Inferior parietal cortex (tissue), 1 donor: Measurements from ENCODE around the gene HTR3C.
"Not testable (repeated sequence)": the region's sequence is repeated elsewhere in the genome, so short reads cannot be mapped to it uniquely, and the experiment has no call there.

ENCODE experiments used
- DNase-seq: peaks from one replicate; pipeline ENCODE4 v3.0.0-alpha.2; 2016; ENCODE audit errors: extremely low spot score

HTR3C gene

DNA sequence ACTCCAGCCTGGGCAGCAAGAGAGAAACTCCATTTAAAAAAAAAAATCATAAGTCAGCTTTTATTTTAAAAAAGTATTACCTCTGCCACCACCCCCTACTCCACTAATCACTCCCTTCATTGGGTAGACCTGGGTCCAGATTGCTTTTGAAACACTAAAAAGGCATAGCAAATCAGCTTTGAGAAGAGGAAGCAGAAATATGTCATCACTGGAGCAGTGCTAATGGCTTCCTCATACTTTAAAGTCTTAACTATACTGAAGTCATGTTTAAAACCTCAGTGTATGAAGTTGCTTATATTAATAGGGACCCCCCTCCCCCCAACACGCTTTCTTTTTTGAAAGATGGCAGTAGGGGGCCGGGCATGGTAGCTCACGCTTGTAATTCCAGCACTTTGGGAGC, 22.3 kb upstream of the HTR3C start:
- DNase-seq = no peak

DNA sequence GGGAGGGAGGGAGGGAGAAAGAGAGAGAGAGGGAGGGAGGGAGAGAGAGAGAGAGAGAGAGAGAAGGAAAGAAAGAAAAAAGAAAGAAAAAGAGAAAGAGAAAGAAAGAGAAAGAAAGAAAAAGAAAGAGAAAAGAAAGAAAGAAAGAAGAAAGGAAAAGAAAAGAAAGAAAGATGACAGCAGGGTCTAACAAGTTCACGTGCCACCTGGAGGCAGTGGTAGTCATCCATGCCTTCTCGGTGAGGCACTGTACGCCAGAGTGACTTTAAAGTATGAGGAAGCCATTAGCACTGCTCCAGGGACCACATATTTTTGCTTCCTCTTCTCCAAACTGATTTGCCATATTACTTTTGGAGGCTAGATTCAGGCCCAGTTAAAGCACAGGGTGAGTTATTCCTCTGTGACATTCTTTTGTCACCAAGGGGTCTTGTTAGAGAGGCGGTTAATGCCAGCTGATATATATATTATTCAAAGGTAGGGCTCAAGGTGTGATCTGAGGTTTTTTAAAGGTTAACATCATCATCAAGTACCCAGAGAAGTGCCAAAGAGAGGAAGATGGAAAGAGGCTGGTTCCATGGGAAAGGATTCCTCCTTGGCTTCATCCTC, 21.6 kb upstream of the HTR3C start, which contains the start of gene HTR3D:
TSS of gene HTR3D (plus strand) at position 556 of the 606 bp plus-strand sequence. CDS start at position 556, 0 bp downstream.
- DNase-seq = no peak

DNA sequence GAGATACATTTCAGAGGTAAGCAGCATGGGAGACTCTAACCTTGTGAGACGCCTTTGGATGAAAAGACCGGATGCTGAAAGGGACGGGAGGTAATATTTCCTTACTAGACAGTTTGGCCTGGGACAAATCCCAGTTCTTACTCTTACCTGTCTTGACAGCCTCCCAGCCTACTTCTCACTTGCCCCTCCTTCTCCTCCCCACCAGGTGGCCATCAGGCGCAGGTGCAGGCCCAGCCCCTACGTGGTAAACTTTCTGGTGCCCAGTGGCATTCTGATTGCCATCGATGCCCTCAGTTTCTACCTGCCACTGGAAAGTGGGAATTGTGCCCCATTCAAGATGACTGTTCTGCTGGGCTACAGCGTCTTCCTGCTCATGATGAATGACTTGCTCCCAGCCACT, 15.0 kb upstream of the HTR3C start:
- no peak for DNase-seq

DNA sequence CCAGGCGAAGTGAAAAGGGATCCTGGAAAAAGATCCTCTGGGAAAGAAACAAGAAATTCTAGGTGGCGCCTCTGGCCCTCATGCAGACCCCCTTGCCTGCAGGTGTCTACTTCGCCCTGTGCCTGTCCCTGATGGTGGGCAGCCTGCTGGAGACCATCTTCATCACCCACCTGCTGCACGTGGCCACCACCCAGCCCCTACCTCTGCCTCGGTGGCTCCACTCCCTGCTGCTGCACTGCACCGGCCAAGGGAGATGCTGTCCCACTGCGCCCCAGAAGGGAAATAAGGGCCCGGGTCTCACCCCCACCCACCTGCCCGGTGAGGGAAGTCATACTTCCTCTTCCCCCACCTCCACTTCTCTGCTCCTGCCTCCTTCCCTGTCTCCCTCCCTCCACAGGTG, 14.5 kb upstream of the HTR3C start:
- DNase-seq = not testable (repeated sequence)

DNA sequence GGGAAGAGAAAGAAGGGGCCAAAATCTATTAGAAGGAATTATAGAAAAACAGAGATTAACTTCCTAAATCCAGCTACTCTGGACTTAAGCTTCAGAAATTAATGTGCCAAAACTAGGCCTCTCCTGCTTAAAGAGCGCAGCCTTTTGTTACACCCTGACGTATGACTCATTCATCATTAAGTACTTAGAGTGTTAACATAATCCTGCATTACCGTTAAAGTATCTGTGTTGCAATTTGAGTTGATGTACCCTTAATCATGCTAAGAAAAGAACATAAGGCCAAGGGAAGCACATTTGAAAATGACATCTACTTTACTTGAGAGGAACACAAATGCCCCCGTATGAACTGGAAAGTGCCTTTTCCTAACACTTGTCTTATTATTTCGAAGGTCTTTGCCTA, 13.4 kb upstream of the HTR3C start:
- DNase-seq = no peak

DNA sequence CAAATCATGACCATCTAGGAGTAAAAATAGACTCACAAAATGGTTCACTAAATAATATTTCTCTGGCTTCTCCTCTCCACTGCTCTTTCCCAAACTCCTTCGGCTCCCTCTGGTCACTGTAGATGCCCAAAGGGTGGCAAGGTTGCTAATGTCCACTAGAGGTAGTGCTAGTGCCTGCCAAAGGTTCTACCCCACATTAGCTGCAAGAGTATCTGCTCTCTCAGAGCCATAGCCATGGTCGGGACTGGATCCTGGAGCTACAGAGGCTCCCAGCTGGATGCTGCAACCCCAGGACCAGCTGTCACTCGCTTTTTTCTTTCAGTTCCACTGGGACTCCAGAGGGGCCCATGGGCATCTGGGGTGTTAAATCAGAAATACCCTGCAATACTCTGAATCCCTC, 12.8 kb upstream of the HTR3C start:
- no peak for DNase-seq

DNA sequence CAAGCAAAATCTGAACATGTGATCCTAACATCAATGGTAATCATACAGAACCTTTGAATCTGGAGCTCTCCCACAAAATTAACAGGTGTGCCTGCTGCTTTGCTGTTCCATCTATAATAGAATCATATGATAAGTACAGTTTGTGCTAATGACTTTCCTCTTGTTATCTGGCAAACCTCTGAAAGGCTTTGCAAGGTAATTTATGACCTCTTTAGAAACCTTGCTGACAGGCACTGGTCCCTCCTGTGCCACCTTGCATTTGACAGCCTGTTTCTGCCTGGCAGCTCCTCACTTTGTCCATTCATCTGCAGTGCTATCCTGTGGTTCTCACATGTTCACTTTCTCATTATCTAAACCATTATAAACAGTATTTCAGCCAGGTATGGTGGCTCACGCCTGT, 10.2 kb upstream of the HTR3C start:
- DNase-seq = no peak

DNA sequence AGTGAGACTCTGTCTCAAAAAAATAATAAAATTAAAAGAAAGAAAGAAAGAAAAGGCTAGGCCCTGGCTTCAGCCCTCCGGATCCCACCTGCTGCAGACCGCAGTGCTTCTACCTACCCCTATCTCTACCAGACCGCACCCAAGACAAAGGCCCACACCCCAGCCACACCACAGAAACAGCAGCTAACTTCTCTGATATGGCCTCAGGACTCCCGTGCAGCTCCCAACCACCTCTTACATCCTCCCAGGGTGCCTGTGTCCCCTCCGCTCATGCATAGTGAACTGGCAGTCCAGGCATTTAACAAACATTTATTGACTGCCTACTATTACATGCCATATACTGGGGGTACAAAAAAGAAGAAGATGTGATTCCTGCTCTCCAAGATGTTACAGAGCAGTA, 6.9 kb upstream of the HTR3C start:
- no peak for DNase-seq

DNA sequence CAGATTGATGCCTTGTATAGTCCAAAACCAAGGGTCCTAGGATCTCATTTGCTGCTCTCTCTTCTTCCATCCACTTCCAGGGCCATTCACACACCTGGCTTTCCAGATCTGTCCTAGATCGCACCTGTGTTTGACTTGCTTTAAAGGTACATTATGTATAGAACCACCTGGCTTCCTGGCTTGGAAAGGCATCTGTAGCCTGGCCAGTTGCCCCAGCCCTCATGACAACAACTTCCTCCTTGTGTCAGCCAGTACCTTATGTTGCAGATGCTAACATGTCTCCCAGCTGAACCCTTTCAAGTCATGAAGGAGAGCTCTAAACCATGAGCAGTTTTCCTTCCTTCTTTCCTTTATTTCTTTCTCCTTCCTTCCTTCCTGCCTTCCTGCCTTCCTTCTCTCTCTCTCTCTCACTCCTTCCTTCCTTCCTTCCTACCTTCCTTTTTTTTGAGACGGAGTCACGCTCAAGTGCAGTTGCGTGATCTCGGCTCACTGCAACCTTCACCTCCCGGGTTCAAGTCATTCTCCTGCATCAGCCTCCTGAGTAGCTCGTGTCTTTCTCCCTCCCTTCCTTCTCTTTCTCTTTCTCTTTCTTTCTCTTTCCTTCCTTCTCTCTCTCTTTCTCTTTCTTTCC, 2.5 kb upstream of the HTR3C start:
- no peak for DNase-seq

DNA sequence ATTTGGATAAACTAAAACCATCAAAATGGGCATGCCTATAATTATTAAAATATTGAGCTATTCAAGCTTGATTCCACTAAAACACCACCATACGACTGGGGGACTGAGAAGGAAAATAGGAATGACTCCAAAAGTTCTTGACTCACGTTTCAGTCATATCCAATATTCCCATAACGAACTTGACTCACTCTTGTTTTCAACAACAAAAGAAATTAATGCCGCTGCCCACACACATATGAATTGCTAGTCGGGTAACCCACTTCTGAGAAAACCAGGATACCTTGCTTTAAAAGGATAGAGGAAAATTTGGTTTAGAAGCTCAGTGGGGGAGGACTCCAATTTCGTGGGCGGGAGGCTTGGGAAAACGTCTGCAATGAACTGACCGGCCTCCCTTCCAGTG, 5.2 kb downstream of the HTR3C start:
- no peak for DNase-seq

DNA sequence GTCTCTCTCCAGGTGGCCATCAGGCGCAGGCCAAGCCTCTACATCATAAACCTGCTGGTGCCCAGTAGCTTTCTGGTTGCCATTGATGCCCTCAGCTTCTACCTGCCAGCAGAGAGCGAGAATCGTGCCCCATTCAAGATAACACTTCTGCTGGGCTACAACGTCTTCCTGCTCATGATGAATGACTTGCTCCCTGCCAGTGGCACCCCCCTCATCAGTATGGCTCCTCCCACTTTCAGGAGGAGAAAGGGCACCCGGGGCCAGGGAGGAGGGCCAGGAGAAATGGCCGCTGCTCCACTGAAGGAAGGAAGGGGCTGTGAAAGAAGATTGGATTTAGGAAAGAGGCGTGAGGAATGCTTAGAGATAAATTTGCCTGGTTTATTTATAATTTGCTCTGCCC, 6.6 kb downstream of the HTR3C start:
- no peak for DNase-seq

DNA sequence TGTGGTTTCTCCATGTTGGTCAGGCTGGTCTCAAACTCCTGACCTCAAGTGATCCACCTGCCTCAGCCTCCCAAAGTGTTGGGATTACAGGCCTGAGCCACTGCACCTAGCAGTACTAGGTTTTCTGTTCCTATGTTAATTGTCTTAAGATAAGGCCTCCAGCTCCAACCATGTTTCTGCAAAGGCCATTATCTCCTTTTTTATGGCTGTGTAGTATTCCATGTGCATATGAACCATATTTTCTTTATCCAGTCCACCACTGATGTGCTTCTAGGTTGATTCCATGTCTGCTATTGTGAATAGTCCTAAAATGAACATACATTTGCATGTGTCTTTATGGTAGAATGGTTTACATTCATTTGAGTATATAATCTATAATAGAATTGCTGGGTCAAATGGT, 9.8 kb downstream of the HTR3C start:
- no peak for DNase-seq

DNA sequence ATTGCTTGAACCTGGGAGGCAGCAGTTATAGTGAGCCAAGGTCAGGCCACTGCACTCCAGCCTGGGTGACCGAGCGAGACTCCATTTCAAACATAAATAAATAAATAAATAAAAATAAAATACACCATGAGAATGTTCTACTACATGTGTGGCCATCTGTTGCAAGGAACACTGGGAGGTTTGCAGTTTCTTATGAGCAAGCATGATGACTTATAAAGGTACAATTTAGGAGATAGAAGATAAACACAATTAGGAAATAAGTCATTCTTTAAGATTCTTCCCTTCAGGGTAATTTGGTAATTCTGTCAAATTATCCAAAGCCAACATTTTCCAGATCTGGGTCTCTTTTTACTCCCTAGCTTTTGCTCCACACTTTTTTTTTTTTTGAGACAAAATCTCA, 13.4 kb downstream of the HTR3C start:
- no peak for DNase-seq

DNA sequence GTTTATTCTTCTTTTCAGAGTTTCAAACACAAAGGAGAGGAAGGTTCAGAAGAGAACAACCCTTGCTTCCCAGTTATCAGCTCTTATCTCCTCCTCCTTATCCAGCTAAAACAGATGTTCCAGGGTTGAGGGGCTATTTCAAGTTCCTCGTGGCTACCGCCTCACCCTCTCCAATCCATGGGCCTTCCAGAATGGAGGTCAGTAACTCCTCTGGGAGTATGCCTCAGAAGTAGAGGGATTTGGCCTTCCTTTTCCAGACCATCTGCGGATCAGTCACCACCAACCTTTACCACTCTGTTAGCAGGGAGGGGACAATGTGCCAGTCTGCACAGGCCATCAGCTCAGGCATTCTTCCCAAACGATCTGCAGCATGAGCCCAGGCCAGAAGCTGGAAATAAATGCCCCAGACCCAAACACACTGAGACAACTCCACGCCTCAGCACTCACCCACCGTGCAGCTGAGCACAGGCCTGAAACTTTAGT, 14.8 kb downstream of the HTR3C start:
- DNase-seq = no peak

DNA sequence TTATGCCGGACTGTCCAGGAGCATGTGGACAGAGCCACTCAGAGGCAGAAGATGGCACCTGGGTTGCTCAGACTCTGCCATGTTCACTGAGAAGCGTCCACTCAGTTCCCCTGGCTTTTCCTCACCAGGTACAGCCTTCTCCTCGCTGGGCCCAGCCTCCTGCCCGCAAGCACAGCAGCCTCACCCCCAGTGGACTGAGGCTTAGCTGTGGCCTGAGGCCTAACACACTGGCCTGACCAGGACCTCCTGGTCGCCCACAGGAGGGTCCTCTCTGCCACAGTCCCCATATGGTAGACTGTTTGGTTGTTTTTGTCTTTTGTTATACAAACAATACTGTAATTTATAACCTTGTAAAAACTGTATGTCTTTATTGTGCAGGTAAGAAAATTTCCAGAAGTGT, 15.5 kb downstream of the HTR3C start:
- DNase-seq = no peak

DNA sequence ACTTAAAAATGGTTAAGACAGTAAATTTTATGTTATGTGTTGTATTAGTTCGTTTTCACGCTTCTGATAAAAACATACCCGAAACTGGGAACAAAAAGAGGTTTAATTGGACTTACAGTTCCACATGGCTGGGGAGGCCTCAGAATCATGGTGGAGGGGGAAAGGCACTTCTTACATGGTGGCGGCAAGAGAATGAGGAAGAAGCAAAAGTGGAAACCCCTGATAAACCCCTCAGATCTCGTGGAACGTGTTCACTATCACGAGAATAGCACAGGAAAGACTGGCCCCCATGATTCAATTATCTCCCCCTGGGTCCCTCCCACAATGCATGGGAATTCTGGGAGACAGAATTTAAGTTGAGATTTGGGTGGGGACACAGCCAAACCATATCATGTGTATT, 18.3 kb downstream of the HTR3C start:
- DNase-seq = not testable (repeated sequence)

DNA sequence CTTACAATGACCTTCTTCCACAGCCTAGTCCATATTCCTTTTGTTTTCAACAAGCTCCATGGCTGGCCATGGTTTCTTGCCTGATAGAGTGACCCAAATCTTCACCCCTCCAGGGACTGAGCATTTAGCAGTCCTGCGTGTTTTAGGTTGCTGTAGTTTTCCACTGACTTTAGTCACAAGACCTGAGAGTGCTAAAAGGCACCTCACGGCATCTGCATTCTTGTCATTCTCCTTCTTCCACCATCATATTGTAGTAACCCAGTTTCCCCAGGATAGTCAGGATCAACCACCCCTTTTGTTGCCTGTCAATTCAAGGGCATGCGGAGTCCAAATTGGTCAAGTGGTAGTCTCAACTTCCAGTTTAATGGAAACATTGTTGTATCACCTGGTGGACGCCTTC, 20.8 kb downstream of the HTR3C start:
- DNase-seq = no peak

DNA sequence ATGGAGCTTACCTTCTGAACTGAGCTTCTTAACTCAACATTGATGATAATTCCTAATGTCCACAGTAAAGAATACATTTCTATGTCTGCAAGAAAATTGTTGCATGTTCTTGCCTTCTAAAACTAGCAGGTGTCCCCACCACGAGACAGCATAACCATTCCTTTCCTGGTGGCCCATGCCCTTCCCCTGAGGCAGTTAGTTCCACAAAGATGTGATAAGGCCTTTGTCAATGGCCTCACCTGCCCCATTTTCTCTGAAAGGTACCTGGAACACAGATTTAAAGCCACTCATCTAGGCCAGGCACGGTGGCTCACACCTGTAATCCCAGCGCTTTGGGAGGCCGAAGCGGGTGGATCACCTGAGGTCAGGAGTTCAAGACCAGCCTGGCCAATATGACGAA, 23.1 kb downstream of the HTR3C start:
- no peak for DNase-seq

DNA sequence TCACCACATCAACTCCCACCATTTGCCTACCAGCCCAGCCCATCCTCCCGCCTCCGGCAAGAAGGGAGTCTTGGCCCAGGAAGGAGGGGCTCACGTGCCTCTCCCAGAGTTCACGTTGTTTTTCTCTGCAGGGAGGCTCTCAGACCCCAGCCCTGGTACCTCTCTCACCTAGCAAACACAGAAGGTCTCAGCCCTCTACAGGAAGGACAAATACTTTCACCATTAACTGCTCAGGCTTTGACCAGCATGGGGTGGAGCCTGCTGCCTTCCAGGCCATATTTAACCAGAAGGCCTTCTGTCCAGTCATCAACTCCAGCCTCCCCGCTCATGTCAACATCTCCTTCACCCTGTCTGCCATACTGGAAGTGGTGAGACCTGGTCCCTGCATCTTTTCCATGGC, 25.0 kb downstream of the HTR3C start:
- DNase-seq = no peak

DNA sequence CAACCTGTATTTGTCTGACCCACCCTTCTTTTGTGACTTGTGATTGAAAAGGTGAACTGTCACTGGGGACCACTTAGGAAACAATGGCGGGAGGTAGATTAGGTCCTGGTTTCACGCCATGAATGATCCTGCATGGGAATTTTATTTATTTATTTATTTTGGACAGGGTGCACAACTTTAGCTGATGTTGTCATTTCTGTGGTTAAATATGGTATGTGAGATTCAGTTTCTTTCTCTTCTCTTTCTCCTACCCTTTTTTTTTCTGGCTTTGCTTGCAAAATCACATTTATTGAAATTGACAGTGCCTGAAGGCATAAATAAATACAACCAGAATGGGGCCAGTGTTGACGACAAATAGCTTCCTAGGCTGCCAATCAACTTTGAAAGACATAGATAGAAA, 26.0 kb downstream of the HTR3C start:
- no peak for DNase-seq

DNA sequence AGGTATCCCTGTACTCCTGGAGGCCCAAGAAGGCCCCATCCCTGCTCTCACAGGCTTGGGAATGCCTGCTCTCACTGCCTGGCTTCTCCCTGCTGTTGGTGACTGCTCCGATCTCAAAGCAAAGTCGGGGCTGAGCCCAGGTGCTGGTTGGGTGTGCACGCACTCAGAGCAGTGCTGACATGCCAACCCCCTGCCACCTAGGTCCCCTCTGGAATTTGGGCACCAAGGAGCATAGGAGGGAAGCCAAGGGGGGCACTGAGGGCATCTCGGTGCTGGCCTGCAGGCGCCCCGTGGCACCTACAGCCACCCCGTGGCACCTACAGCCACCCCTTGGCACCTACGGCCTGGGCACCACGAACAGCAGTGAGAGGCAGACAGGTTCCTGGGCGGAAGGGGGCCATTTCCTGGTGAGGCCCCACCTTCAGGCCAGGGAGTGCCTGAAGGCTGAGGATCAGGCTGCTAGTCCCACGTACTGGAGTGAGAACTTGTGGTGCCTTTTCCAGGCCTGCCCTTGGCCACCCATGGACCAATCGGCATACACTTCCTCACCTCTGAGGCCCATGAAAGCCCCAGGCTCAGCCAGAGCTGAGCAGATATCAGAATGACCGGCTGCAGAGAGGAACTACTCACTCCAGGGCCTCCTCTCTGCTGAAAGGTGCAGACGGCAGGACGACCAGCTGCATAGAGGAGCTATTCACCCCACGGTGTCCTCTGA, 28.4 kb downstream of the HTR3C start:
- DNase-seq = no peak

DNA sequence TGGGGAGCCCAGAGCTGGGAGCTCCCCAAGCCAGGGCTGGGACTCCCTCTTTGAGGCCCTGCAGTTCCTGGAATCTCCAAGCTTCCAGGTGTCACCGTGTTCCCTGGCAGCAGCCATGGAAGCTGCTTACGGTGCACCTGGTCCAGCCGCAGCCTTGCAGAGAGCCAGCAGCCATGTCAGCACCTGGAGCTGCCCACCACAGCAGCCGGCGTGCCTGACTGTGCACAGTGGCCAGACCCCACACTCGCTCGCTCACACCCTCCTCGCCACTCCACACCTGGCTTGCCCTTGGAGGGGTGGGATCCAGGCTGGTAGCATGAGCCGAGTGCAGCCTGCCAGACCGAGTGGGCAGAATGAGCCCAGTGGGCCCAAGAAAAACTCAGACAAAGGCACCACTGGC, 29.2 kb downstream of the HTR3C start:
- no peak for DNase-seq

DNA sequence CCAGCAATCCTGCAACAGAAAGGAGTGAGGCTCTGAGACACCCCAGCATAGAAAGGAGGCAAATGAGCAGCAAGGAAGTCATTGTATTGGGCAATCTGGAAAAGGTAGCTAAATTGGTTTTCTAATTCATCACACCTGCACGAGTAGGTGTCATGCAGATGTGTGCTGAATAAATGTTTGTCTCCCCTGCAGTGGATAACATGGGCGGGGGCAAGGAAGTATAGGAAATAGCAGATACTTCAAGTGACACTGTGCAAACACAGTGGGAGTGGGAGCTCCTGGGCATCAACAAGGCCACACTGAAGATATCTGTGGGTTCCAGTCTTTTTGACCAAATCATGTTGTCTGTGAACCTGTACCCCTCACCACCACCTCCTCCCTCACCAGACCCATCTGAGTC, 29.6 kb downstream of the HTR3C start:
- no peak for DNase-seq
